Body of pancreas (tissue), 4 donors: ENCODE measurements around the gene NDUFB11.

Experiments used
- CTCF ChIP-seq, 7 experiments: fragments of 450-650 bp in 4 of 7; fragments of 200-600 bp in 3 of 7; sonication (generic) in 3 of 7; IDR thresholded peaks; one replicate each; pipeline ENCODE4 v1.5.1; 2016 to 2019; ENCODE audit warnings: antibody characterized with exemption in 7 of 7
- POLR2A ChIP-seq, 3 donors: fragments of 450-650 bp; IDR thresholded peaks; one replicate each; pipeline ENCODE4 v1.6.1; 2016; ENCODE audit warnings: antibody characterized with exemption in 3 of 3, mild to moderate bottlenecking in 2 of 3

- TF ChIP-seq CTCF (IDR thresholded peaks at IDR 0.05): no peak
- no peak for TF ChIP-seq POLR2A (IDR thresholded peaks at IDR 0.05)
Measured at GRCh38 chrX:47162927-47163583, 18.6 kb upstream of the NDUFB11 start.
